NCI-H345 (cell line): ENCODE results near the gene SLC9A8.

Experiments used
- DNase-seq: peaks from one replicate; lab custom pipeline; 2025; lab: John Stamatoyannopoulos, UW

The SLC9A8 gene

GRCh38 chr20:49813305-49813974, 812 bp downstream of the SLC9A8 start:
- DNase-seq, result no peak

- no peak for DNase-seq
These were observed 1.5 kb downstream of the SLC9A8 start for GRCh38 chr20:49814057-49814694.

GRCh38 chr20:49818816-49819215, 6.2 kb downstream of the SLC9A8 start:
- DNase-seq, result no peak

- no peak for DNase-seq
These were observed 7.1 kb downstream of the SLC9A8 start for GRCh38 chr20:49819702-49820101.

- DNase-seq, result no peak
These were observed 8.8 kb downstream of the SLC9A8 start for GRCh38 chr20:49821381-49821780.

- DNase-seq, result no peak
These were observed 9.3 kb downstream of the SLC9A8 start for GRCh38 chr20:49821870-49822331.

- DNase-seq, result no peak
These were observed 10.7 kb downstream of the SLC9A8 start for GRCh38 chr20:49823152-49823847.

GRCh38 chr20:49824206-49824605, 11.6 kb downstream of the SLC9A8 start:
- DNase-seq, result no peak

GRCh38 chr20:49825521-49826033, 12.9 kb downstream of the SLC9A8 start:
- DNase-seq, result no peak

- DNase-seq, result no peak
These were observed 18.6 kb downstream of the SLC9A8 start for GRCh38 chr20:49831022-49831769.

GRCh38 chr20:49831770-49832631, 19.4 kb downstream of the SLC9A8 start:
- no peak for DNase-seq

GRCh38 chr20:49832632-49833327, 20.2 kb downstream of the SLC9A8 start:
- no peak for DNase-seq

- no peak for DNase-seq
These were observed 20.9 kb downstream of the SLC9A8 start for GRCh38 chr20:49833483-49833882.

GRCh38 chr20:49835031-49835430, 22.4 kb downstream of the SLC9A8 start:
- DNase-seq, result no peak

- no peak for DNase-seq
These were observed 25.9 kb downstream of the SLC9A8 start for GRCh38 chr20:49838546-49838945.

GRCh38 chr20:49843139-49843538, 30.5 kb downstream of the SLC9A8 start:
- no peak for DNase-seq

GRCh38 chr20:49843770-49844380, 31.2 kb downstream of the SLC9A8 start:
- no peak for DNase-seq

- DNase-seq, result no peak
These were observed 32.4 kb downstream of the SLC9A8 start for GRCh38 chr20:49845060-49845459.

- DNase-seq, result peak; percentile 56
These were observed 33.7 kb downstream of the SLC9A8 start for GRCh38 chr20:49846206-49846807.
